Neural cell (in vitro differentiated cells): ENCODE results near the gene CACNA1A. TPM values are rescaled to one million over a fixed set of nuclear protein-coding genes. Genes with fewer than 3 reads are reported as not detected.

Experiments
- H2AFZ ChIP-seq: fragments of 200-600, 300-800 bp; sonication (generic), shearing (Covaris generic); 2 replicates; pipeline ENCODE4 v1.6.0; 2014; ENCODE audit warnings: low read depth, mild to moderate bottlenecking, antibody characterized with exemption, low read length, moderate library complexity
- H3F3A ChIP-seq: fragments of 200-600 bp; shearing (Covaris generic); 2 replicates; pipeline ENCODE4 v1.6.1; 2016; ENCODE audit warnings: mild to moderate bottlenecking, moderate library complexity, mixed read lengths, antibody characterized with exemption, low read length; ENCODE audit not compliant: insufficient read depth, poor library complexity, severe bottlenecking
- H3K27ac ChIP-seq: fragments of 200-600, 300-800 bp; sonication (generic), shearing (Covaris generic); 2 replicates; pipeline ENCODE4 v1.5.1; 2014; ENCODE audit warnings: mild to moderate bottlenecking, low read length, moderate library complexity
- H3K27me3 ChIP-seq: fragments of 300-800, 200-600 bp; sonication (generic), shearing (Covaris generic); 2 replicates; pipeline ENCODE4 v1.6.0; 2014; ENCODE audit warnings: mild to moderate bottlenecking, low read depth, low read length, moderate library complexity; ENCODE audit not compliant: insufficient read depth
- H3K36me3 ChIP-seq: fragments of 300-800, 200-600 bp; sonication (generic), shearing (Covaris generic); 2 replicates; pipeline ENCODE4 v1.5.1; 2014; ENCODE audit warnings: mild to moderate bottlenecking, antibody characterized with exemption, low read length, moderate library complexity; ENCODE audit not compliant: insufficient read depth
- H3K4me2 ChIP-seq: fragments of 300-800, 200-600 bp; sonication (generic), shearing (Covaris generic); 2 replicates; pipeline ENCODE4 v1.6.0; 2014; ENCODE audit warnings: mild to moderate bottlenecking, low read length
- H3K4me3 ChIP-seq: fragments of 300-800, 200-600 bp; sonication (generic), shearing (Covaris generic); 2 replicates; pipeline ENCODE4 v1.5.1; 2014; ENCODE audit warnings: mild to moderate bottlenecking, low read length, moderate library complexity
- H3K79me2 ChIP-seq: fragments of 200-600 bp; shearing (Covaris generic); replicated peaks from 2 replicates; pipeline ENCODE4 v1.6.0; 2014; ENCODE audit warnings: mild to moderate bottlenecking, low read length, moderate library complexity; ENCODE audit not compliant: insufficient read depth
- H3K9ac ChIP-seq: fragments of 300-800, 200-600 bp; sonication (generic), shearing (Covaris generic); 2 replicates; pipeline ENCODE4 v1.6.1; 2016; ENCODE audit warnings: mild to moderate bottlenecking, low read length, mixed read lengths
- H3K9me2 ChIP-seq: fragments of 200-600 bp; shearing (Covaris generic); 2 replicates; pipeline ENCODE4 v1.6.1; 2016; ENCODE audit warnings: mild to moderate bottlenecking, low read length, mixed read lengths; ENCODE audit not compliant: insufficient read depth
- H3K9me3 ChIP-seq: fragments of 200-600, 300-800 bp; sonication (generic), shearing (Covaris generic); 2 replicates; pipeline ENCODE4 v1.6.1; 2016; ENCODE audit warnings: mild to moderate bottlenecking, mixed run types, low read length, moderate library complexity, mixed read lengths
- H4K20me1 ChIP-seq: fragments of 200-600 bp; shearing (Covaris generic); 2 replicates; pipeline ENCODE4 v1.6.1; 2016; ENCODE audit warnings: mild to moderate bottlenecking, mixed run types; ENCODE audit not compliant: insufficient read depth
- EP300 ChIP-seq: fragments of 450-650 bp; conservative IDR thresholded peaks from 2 replicates; pipeline ENCODE4 v1.6.1; 2014; ENCODE audit warnings: antibody characterized with exemption, mild to moderate bottlenecking, moderate library complexity; ENCODE audit not compliant: poor library complexity, severe bottlenecking
- EZH2 ChIP-seq: fragments of 200-600, 300-800 bp; shearing (Covaris generic), sonication (generic); IDR thresholded peaks from 2 replicates; pipeline ENCODE4 v1.6.1; 2014; ENCODE audit warnings: antibody characterized with exemption, low read length, borderline replicate concordance, mild to moderate bottlenecking; ENCODE audit not compliant: insufficient read depth, poor library complexity, severe bottlenecking
- MXI1 ChIP-seq: fragments of 450-650 bp; conservative IDR thresholded peaks from 2 replicates; pipeline ENCODE4 v1.6.1; 2014; ENCODE audit warnings: antibody characterized with exemption, mild to moderate bottlenecking; ENCODE audit not compliant: poor library complexity, severe bottlenecking
- POLR2AphosphoS5 ChIP-seq: IDR thresholded peaks from 2 replicates; pipeline ENCODE4 v1.6.1; 2012
- RAD21 ChIP-seq: fragments of 450-650 bp; conservative IDR thresholded peaks from 2 replicates; pipeline ENCODE4 v1.6.1; 2014; ENCODE audit warnings: antibody characterized with exemption, mild to moderate bottlenecking, moderate library complexity
- SMC3 ChIP-seq: fragments of 450-650 bp; conservative IDR thresholded peaks from 2 replicates; pipeline ENCODE4 v1.6.1; 2014; ENCODE audit warnings: antibody characterized with exemption, mild to moderate bottlenecking, moderate library complexity; ENCODE audit not compliant: poor library complexity
- TAF1 ChIP-seq: IDR thresholded peaks from 2 replicates; pipeline ENCODE4 v1.6.1; 2012; ENCODE audit warnings: low read depth
- polyA plus RNA-seq: library from polyadenylated mRNA; depleted of rRNA; stranded (reverse); fragments of >200 nt; gene quantifications from 2 replicates; pipeline ENCODE4 v1.2.3, GENCODE V29; 2014
- TF ChIP-seq, protein P1 (sequence below): fragments of 450-650 bp; IDR thresholded peaks from 2 replicates; pipeline ENCODE4 v1.5.1; 2014; ENCODE audit warnings: antibody characterized with exemption, mild to moderate bottlenecking, moderate library complexity; ENCODE audit not compliant: poor library complexity, severe bottlenecking
- TF ChIP-seq, protein P2 (sequence below): IDR thresholded peaks from 2 replicates; pipeline ENCODE4 v1.6.1; 2012; ENCODE audit warnings: borderline replicate concordance

CACNA1A gene
- polyA plus RNA-seq, 1 donor from 2014 or later: 6.9 TPM

DNA sequence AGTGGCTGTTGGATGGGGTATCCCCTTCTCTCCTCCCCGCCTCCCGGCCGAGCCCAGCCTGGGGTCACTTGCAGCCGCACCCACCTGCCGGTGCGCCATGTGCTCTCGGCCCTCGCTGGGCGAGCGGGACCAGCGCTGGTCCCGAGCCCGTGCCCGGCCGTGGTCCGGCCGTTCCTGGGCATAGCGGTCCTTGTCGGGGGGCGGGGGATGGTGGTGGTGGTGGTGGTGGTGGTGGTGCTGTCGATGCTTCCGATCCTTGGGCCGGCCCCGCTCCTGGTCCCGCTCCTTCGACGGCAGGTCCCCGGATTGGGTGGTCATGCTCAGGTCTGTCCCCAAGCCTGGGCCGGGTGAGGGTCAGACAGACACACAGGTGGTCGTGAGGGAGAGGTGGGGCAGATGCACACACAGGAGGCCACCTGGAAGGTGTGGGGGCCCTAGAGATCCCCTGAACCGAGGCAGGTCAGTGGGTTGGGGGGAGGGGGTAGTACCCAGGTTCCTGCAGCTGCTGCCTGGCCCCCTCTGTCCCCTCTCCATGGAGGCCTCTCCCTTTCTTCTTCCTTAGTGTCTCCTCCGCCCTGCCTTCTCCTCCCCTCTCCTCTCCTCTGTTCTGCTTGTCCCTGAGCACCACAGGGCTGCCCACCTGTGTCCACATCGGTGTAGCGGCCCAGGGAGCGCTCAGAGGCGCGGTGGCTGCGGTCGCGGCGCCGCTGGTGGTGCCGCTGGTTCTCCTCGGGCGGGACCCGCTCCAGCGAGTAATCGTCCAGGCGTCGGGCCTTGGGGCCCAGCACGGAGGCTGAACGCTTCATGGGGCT is 297.4 kb downstream of the CACNA1A start:
- Histone ChIP-seq H3K27ac (no peak overlapping the region), H3K9me2 (no peaks in the 10 kb centered on the region), H3K9ac (no peak overlapping the region), H3F3A (no peaks in the 10 kb centered on the region), H3K79me2 (no peaks in the 10 kb centered on the region), H2AFZ (no peak overlapping the region), H3K4me2 (no peak overlapping the region), H3K27me3 (no peaks in the 10 kb centered on the region), H3K36me3 (no peaks in the 10 kb centered on the region), H3K4me3 (no peak overlapping the region), H4K20me1 (no peaks in the 10 kb centered on the region), H3K9me3 (no peaks in the 10 kb centered on the region)
- no peak for TF ChIP-seq POLR2AphosphoS5

GRCh38 chr19:13207846-13208671 is 298.2 kb downstream of the CACNA1A start:
- Histone ChIP-seq H4K20me1 (no peaks in the 10 kb centered on the region), H3K36me3 (no peaks in the 10 kb centered on the region), H3K9me2 (no peaks in the 10 kb centered on the region), H3K9ac (no peak overlapping the region), H3F3A (no peaks in the 10 kb centered on the region), H2AFZ (no peak overlapping the region), H3K79me2 (no peaks in the 10 kb centered on the region), H3K27ac (no peak overlapping the region), H3K9me3 (no peaks in the 10 kb centered on the region), H3K27me3 (no peaks in the 10 kb centered on the region), H3K4me2 (no peak overlapping the region), H3K4me3 (no peak overlapping the region)
- TF ChIP-seq RAD21: no peak
- no peak for TF ChIP-seq EZH2
- TF ChIP-seq TAF1: no peak
- TF ChIP-seq EP300: no peak
- TF ChIP-seq MXI1: no peak
- no peak for TF ChIP-seq SMC3
- no peak for TF ChIP-seq POLR2AphosphoS5

- no peak overlapping the region for H3K4me3 ChIP-seq
- no peak overlapping the region for H3K27ac ChIP-seq
- no peaks in the 10 kb centered on the region for H3K36me3 ChIP-seq
- no peaks in the 10 kb centered on the region for H3F3A ChIP-seq
- H4K20me1 ChIP-seq: no peaks in the 10 kb centered on the region
- no peak overlapping the region for H3K9ac ChIP-seq
- no peaks in the 10 kb centered on the region for H3K9me2 ChIP-seq
- no peaks in the 10 kb centered on the region for H3K9me3 ChIP-seq
- no peak overlapping the region for H2AFZ ChIP-seq
- no peak for TF ChIP-seq RAD21
- no peak for TF ChIP-seq TAF1
- TF ChIP-seq EP300: no peak
- H3K79me2 ChIP-seq: no peaks in the 10 kb centered on the region
- no peaks in the 10 kb centered on the region for H3K27me3 ChIP-seq
- H3K4me2 ChIP-seq: no peak overlapping the region
These were observed 298.9 kb downstream of the CACNA1A start for GRCh38 chr19:13207237-13207845.

- no peaks in the 10 kb centered on the region for H3K27me3 ChIP-seq
- no peak overlapping the region for H3K4me2 ChIP-seq
- H3K36me3 ChIP-seq: no peaks in the 10 kb centered on the region
- H3K9ac ChIP-seq: no peak overlapping the region
- no peaks in the 10 kb centered on the region for H3K9me3 ChIP-seq
- H4K20me1 ChIP-seq: no peaks in the 10 kb centered on the region
- no peaks in the 10 kb centered on the region for H3F3A ChIP-seq
- H3K79me2 ChIP-seq: no peaks in the 10 kb centered on the region
- no peaks in the 10 kb centered on the region for H3K9me2 ChIP-seq
- H3K27ac ChIP-seq: no peak overlapping the region
- no peak overlapping the region for H3K4me3 ChIP-seq
- TF ChIP-seq, protein P1, sequence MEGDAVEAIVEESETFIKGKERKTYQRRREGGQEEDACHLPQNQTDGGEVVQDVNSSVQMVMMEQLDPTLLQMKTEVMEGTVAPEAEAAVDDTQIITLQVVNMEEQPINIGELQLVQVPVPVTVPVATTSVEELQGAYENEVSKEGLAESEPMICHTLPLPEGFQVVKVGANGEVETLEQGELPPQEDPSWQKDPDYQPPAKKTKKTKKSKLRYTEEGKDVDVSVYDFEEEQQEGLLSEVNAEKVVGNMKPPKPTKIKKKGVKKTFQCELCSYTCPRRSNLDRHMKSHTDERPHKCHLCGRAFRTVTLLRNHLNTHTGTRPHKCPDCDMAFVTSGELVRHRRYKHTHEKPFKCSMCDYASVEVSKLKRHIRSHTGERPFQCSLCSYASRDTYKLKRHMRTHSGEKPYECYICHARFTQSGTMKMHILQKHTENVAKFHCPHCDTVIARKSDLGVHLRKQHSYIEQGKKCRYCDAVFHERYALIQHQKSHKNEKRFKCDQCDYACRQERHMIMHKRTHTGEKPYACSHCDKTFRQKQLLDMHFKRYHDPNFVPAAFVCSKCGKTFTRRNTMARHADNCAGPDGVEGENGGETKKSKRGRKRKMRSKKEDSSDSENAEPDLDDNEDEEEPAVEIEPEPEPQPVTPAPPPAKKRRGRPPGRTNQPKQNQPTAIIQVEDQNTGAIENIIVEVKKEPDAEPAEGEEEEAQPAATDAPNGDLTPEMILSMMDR: no peak
- TF ChIP-seq SMC3 (no peak), EZH2 (no peak), RAD21 (no peak), EP300 (no peak), MXI1 (no peak), TAF1 (no peak), POLR2AphosphoS5 (no peak)
- TF ChIP-seq, protein P2, sequence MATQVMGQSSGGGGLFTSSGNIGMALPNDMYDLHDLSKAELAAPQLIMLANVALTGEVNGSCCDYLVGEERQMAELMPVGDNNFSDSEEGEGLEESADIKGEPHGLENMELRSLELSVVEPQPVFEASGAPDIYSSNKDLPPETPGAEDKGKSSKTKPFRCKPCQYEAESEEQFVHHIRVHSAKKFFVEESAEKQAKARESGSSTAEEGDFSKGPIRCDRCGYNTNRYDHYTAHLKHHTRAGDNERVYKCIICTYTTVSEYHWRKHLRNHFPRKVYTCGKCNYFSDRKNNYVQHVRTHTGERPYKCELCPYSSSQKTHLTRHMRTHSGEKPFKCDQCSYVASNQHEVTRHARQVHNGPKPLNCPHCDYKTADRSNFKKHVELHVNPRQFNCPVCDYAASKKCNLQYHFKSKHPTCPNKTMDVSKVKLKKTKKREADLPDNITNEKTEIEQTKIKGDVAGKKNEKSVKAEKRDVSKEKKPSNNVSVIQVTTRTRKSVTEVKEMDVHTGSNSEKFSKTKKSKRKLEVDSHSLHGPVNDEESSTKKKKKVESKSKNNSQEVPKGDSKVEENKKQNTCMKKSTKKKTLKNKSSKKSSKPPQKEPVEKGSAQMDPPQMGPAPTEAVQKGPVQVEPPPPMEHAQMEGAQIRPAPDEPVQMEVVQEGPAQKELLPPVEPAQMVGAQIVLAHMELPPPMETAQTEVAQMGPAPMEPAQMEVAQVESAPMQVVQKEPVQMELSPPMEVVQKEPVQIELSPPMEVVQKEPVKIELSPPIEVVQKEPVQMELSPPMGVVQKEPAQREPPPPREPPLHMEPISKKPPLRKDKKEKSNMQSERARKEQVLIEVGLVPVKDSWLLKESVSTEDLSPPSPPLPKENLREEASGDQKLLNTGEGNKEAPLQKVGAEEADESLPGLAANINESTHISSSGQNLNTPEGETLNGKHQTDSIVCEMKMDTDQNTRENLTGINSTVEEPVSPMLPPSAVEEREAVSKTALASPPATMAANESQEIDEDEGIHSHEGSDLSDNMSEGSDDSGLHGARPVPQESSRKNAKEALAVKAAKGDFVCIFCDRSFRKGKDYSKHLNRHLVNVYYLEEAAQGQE: no peak
- no peak overlapping the region for H2AFZ ChIP-seq
These were observed 299.7 kb downstream of the CACNA1A start for GRCh38 chr19:13206587-13206986.
